B cell (primary cell): Measurements from ENCODE around the gene CCNG2.

Experiments used
- EZH2 ChIP-seq: IDR thresholded peaks from 2 replicates; pipeline ENCODE4 v1.6.1; 2012; ENCODE audit warnings: borderline replicate concordance, low read depth, mild to moderate bottlenecking, moderate library complexity, low read length; ENCODE audit not compliant: insufficient read depth, poor library complexity, severe bottlenecking
- TF ChIP-seq, protein P1 (sequence below): fragments of 200-600 bp; IDR thresholded peaks from one replicate; pipeline ENCODE4 v1.8.0; 2022; ENCODE audit warnings: antibody characterized with exemption, mild to moderate bottlenecking

DNA sequence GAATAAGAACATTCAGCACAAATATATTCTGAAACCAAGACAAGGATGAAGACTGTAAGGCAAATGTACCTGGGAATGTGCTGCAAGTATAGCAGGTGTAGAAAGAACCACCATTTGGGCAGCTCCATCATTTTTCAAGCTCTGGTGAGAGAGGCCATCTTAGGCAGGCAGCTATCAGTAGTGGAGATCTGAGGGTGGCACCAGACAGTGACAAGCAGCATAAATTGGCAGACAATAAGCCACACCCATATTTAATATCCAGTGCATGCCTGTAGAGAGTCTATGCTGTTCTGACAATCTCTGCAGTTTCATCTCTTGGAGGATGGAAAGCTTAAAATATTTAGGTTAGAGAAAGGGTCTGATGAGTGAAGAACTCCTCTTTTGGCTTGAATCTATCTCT lies 22.5 kb downstream of the CCNG2 start:
- TF ChIP-seq, protein P1, sequence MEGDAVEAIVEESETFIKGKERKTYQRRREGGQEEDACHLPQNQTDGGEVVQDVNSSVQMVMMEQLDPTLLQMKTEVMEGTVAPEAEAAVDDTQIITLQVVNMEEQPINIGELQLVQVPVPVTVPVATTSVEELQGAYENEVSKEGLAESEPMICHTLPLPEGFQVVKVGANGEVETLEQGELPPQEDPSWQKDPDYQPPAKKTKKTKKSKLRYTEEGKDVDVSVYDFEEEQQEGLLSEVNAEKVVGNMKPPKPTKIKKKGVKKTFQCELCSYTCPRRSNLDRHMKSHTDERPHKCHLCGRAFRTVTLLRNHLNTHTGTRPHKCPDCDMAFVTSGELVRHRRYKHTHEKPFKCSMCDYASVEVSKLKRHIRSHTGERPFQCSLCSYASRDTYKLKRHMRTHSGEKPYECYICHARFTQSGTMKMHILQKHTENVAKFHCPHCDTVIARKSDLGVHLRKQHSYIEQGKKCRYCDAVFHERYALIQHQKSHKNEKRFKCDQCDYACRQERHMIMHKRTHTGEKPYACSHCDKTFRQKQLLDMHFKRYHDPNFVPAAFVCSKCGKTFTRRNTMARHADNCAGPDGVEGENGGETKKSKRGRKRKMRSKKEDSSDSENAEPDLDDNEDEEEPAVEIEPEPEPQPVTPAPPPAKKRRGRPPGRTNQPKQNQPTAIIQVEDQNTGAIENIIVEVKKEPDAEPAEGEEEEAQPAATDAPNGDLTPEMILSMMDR, result no peak
- no peak for TF ChIP-seq EZH2
